Spleen (tissue), 11 donors: ENCODE measurements around the gene URM1. TPM values are rescaled to one million over a fixed set of nuclear protein-coding genes. Genes with fewer than 3 reads are reported as not detected.

ENCODE experiments used
- DNase-seq: peaks from one replicate; pipeline ENCODE4 v3.0.0-alpha.2; 2020
- H3K27ac ChIP-seq, 8 donors: fragments of 200-600 bp; sonication (generic) in 7 of 8; 1 replicate in 4 of 8; 2 replicates in 4 of 8; pipeline versions ENCODE4 v1.5.0 to v1.8.0; 2016 to 2021; ENCODE audit warnings: inconsistent platforms in 4 of 8, mild to moderate bottlenecking in 4 of 8, moderate library complexity in 1 of 8
- H3K27me3 ChIP-seq, 7 donors: fragments of 200-600 bp; sonication (generic) in 6 of 7; replicated peaks in 1 of 7; 1 replicate in 4 of 7; 2 replicates in 3 of 7; pipeline versions ENCODE4 v1.5.0 to v1.8.0; 2016 to 2021; ENCODE audit warnings: inconsistent platforms in 3 of 7, mild to moderate bottlenecking in 1 of 7
- H3K36me3 ChIP-seq, 6 donors: fragments of 200-600 bp; sonication (generic) in 5 of 6; 1 replicate in 4 of 6; 2 replicates in 2 of 6; pipeline versions ENCODE4 v1.5.0 to v1.8.0; 2016 to 2021; ENCODE audit warnings: inconsistent platforms in 2 of 6
- H3K4me1 ChIP-seq, 6 donors: fragments of 200-600 bp; sonication (generic) in 5 of 6; 1 replicate in 3 of 6; 2 replicates in 3 of 6; pipeline versions ENCODE4 v1.5.0 to v1.8.0; 2016 to 2021; ENCODE audit warnings: inconsistent platforms in 3 of 6
- H3K4me3 ChIP-seq, 8 donors: fragments of 200-600 bp; sonication (generic) in 7 of 8; 1 replicate in 4 of 8; 2 replicates in 4 of 8; pipeline versions ENCODE4 v1.5.0 to v1.8.0; 2016 to 2021; ENCODE audit warnings: inconsistent platforms in 4 of 8, mild to moderate bottlenecking in 4 of 8, moderate library complexity in 2 of 8
- H3K9me3 ChIP-seq, 8 donors: fragments of 200-600 bp; sonication (generic) in 7 of 8; 1 replicate in 4 of 8; 2 replicates in 4 of 8; pipeline versions ENCODE4 v1.5.0 to v1.8.0; 2016 to 2021; ENCODE audit warnings: inconsistent platforms in 4 of 8
- CTCF ChIP-seq, 11 experiments: fragments of 200-600 bp in 7 of 11; fragments of 450-650 bp in 4 of 11; sonication (generic) in 4 of 11; IDR thresholded peaks in 8 of 11; conservative IDR thresholded peaks in 3 of 11; 1 replicate in 7 of 11; 2 replicates in 4 of 11; pipeline versions ENCODE4 v1.4.0 to v1.8.0; 2016 to 2021; ENCODE audit warnings: antibody characterized with exemption in 11 of 11, inconsistent platforms in 4 of 11, mild to moderate bottlenecking in 1 of 11
- POLR2A ChIP-seq, 3 donors: fragments of 450-650 bp; IDR thresholded peaks; one replicate each; pipeline ENCODE4 v1.5.1; 2017; ENCODE audit warnings: antibody characterized with exemption in 3 of 3, mild to moderate bottlenecking in 1 of 3
- POLR2AphosphoS5 ChIP-seq, 3 donors: sonication (generic); formaldehyde crosslinking; IDR thresholded peaks; one replicate each; pipeline ENCODE4 v1.5.1; 2017; ENCODE audit warnings: antibody characterized with exemption in 3 of 3
- WGBS, 5 donors: extraction: QIAGEN DNeasy Blood & Tissue Kit in 3 of 5; methylation state at CpG; one replicate each; pipeline versions ENCODE4 v1.1.5 to v1.1.7; 2013 to 2018; 5-methylcytosine and 5-hydroxymethylcytosine counted together
- intact Hi-C: fragments of 100-400 bp; cut with DNase I; formaldehyde crosslinking; loops from one replicate; pipeline ENCODE4 v1.15.0; 2023; ENCODE audit warnings: low total_unique reads
- polyA plus RNA-seq, 3 donors: library from polyadenylated mRNA; stranded (reverse); fragments of 200-250 nt; gene quantifications; one replicate each; pipeline ENCODE4 v1.2.1, GENCODE V29; 2013
- total RNA-seq, 7 donors: library from RNA; depleted of rRNA in 3 of 7; stranded (reverse); fragments of >200 nt in 3 of 7; fragmentation: NEBNext Ultra II Directional in 4 of 7; extraction: Animal tissue kit (Norgen Biotek cat#: 25700) in 4 of 7; gene quantifications; one replicate each; pipeline versions ENCODE4 v1.1.0 to v1.2.1, GENCODE V29; 2016 to 2021
- donor health status: healthy with polysubstance abuse.
- donor health status: DM: no; HTN: no; CAD: no; lungs with moderate emphysema.
- donor health status: DM: no; HTN: no; CAD: no.
- donor health status: Bipolar disorder and iron deficiency.
- donor health status: healthy.
- donor health status: DM: no; HTN: no; CAD: no.
- donor health status: DM: yes; HTN: yes; CAD: no.

URM1 gene
- total and polyA plus RNA-seq, 10 donors: 28.1 to 58.1 (median 45.8) TPM

- WGBS, 5 donors: 80 to 88% (median 84%) methylated on average over 10 to 11 of the region's 11 CpGs
- Histone ChIP-seq H3K4me1 (no peaks in the 10 kb centered on the region), H3K9me3 (no peaks in the 10 kb centered on the region), H3K4me3 (no peak overlapping the region), H3K27ac (no peak overlapping the region), H3K27me3 (no peaks in the 10 kb centered on the region), H3K36me3 (peaks cover 3 to 88% (median 78%) of the 10 kb centered on the region in 6 donors)
- TF ChIP-seq POLR2AphosphoS5 (IDR thresholded peaks at IDR 0.05) (no peak), CTCF (IDR thresholded peaks at IDR 0.05 in 8 of 11, conservative IDR thresholded peaks at IDR 0.05 in 3 of 11) (no peak), POLR2A (IDR thresholded peaks at IDR 0.05) (no peak)
- intact Hi-C loops: no loop called here
- no peak for DNase-seq
Observed at GRCh38 chr9:128390150-128390812, 19.1 kb downstream of the URM1 start.

- Histone ChIP-seq H3K27ac (no peak overlapping the region), H3K27me3 (peaks cover 0 to under 1% (median 0%) of the 10 kb centered on the region in 7 donors), H3K36me3 (peaks cover 3 to 80% (median 70%) of the 10 kb centered on the region in 6 donors), H3K4me3 (no peak overlapping the region), H3K4me1 (no peaks in the 10 kb centered on the region), H3K9me3 (no peaks in the 10 kb centered on the region)
- 82 to 89% (median 87%) methylated on average over 4 to 8 of the region's 8 CpGs for WGBS, 5 donors
- DNase-seq: no peak
- intact Hi-C loops: no loop called here
- TF ChIP-seq CTCF (IDR thresholded peaks at IDR 0.05 in 8 of 11, conservative IDR thresholded peaks at IDR 0.05 in 3 of 11) (no peak), POLR2AphosphoS5 (IDR thresholded peaks at IDR 0.05) (no peak), POLR2A (IDR thresholded peaks at IDR 0.05) (no peak)
Observed at GRCh38 chr9:128390813-128391711, 19.9 kb downstream of the URM1 start.

- 92 to 95% (median 93%) methylated on average over 21 of the region's 21 CpGs for WGBS, 5 donors
- H3K4me1 ChIP-seq: peaks cover 3 to 8% (median 5%) of the 10 kb centered on the region in 6 donors
- H3K27me3 ChIP-seq: peaks cover 0 to 9% (median 0%) of the 10 kb centered on the region in 7 donors
- H3K4me3 ChIP-seq: no peak overlapping the region
- no peaks in the 10 kb centered on the region for H3K9me3 ChIP-seq
- DNase-seq: no peak
- no peak overlapping the region for H3K27ac ChIP-seq
- peaks cover 2 to 71% (median 62%) of the 10 kb centered on the region in 6 donors for H3K36me3 ChIP-seq
- intact Hi-C loops: no loop called here
- TF ChIP-seq CTCF (IDR thresholded peaks at IDR 0.05 in 8 of 11, conservative IDR thresholded peaks at IDR 0.05 in 3 of 11) (no peak), POLR2A (IDR thresholded peaks at IDR 0.05) (no peak), POLR2AphosphoS5 (IDR thresholded peaks at IDR 0.05) (no peak)
Observed at GRCh38 chr9:128391956-128392301, 20.8 kb downstream of the URM1 start.
